RWPE1 (cell line): ENCODE results near the gene GMIP.

Experiments used
- CTCF ChIA-PET: fragments of 350-600 bp; sonication (Branson Sonifier 250); formaldehyde crosslinking; extraction: SDS; loops from one replicate; lab custom pipeline; 2021; lab: Yijun Ruan, JAX
- POLR2A ChIA-PET: fragments of 400-600 bp; formaldehyde crosslinking; extraction: SDS; loops from one replicate; lab custom pipeline; 2020; ENCODE audit warnings: antibody characterized with exemption; ENCODE audit not compliant: low non-redundant PET; lab: Yijun Ruan, JAX
- DNase-seq: peaks from one replicate; pipeline ENCODE4 v3.0.0; 2012; ENCODE audit warnings: low spot score
- H3K27ac ChIP-seq: fragments of 450-650 bp; 2 replicates; pipeline ENCODE4 v1.5.1; 2017
- CTCF ChIP-seq: fragments of 450-650 bp; conservative IDR thresholded peaks from 2 replicates; pipeline ENCODE4 v1.5.1; 2017; ENCODE audit warnings: low read depth, mild to moderate bottlenecking

Gene GMIP

GRCh38 chr19:19584356-19584755, 59.1 kb downstream of the GMIP start:
- POLR2A ChIA-PET = no interaction called here
- CTCF ChIA-PET = no interaction called here
- H3K27ac ChIP-seq = no peak overlapping the region
- no peak for DNase-seq
- no peak for TF ChIP-seq CTCF

- no peak for DNase-seq
- no peak for TF ChIP-seq CTCF
- POLR2A ChIA-PET = interaction anchor here (0.5 kb wide), 1 partner anchor 13 kb away, joined by 3 read pairs; no protein-coding TSS in a partner anchor
- CTCF ChIA-PET = interaction anchor here (0.6 to 1.0 kb wide), 3 partner anchors 43 to 51 kb away, joined by 3 to 5 read pairs (median 4); no protein-coding TSS in a partner anchor
- H3K27ac ChIP-seq = no peak overlapping the region
Observed at GRCh38 chr19:19582471-19582870, 61.0 kb downstream of the GMIP start.

- no peak for TF ChIP-seq CTCF
- ChIA-PET POLR2A (no interaction called here), CTCF (interaction anchor here (0.7 kb wide), 1 partner anchor 49 kb away, joined by 4 read pairs; no protein-coding TSS in a partner anchor)
- H3K27ac ChIP-seq = no peak overlapping the region
- DNase-seq = no peak
Observed at GRCh38 chr19:19581391-19581790, 62.1 kb downstream of the GMIP start.

- ChIA-PET POLR2A (no interaction called here), CTCF (no interaction called here)
- DNase-seq = no peak
- TF ChIP-seq CTCF = no peak
- no peak overlapping the region for H3K27ac ChIP-seq
Observed at GRCh38 chr19:19580418-19580817, 63.0 kb downstream of the GMIP start.

GRCh38 chr19:19579533-19580361, 63.7 kb downstream of the GMIP start:
- CTCF ChIA-PET = no interaction called here
- no peak overlapping the region for H3K27ac ChIP-seq
- POLR2A ChIA-PET = no interaction called here
- TF ChIP-seq CTCF = no peak
- DNase-seq = no peak
